OCI-LY1 (cell line): Measurements from ENCODE around the gene MAD1L1.

Experiments
- EZH2 ChIP-seq: fragments of 200-600 bp; sonication (generic), shearing (Covaris generic); IDR thresholded peaks from 2 replicates; pipeline ENCODE4 v1.8.0; 2017; ENCODE audit warnings: borderline replicate concordance, mixed run types, mild to moderate bottlenecking, antibody characterized with exemption, low read length, moderate library complexity, mixed read lengths
- TF ChIP-seq, protein P1 (sequence below): fragments of 200-600 bp; sonication (generic), shearing (Covaris generic); IDR thresholded peaks from 2 replicates; pipeline ENCODE4 v1.5.1; 2017; ENCODE audit warnings: mild to moderate bottlenecking, antibody characterized with exemption, low read length, moderate library complexity, mixed read lengths

DNA sequence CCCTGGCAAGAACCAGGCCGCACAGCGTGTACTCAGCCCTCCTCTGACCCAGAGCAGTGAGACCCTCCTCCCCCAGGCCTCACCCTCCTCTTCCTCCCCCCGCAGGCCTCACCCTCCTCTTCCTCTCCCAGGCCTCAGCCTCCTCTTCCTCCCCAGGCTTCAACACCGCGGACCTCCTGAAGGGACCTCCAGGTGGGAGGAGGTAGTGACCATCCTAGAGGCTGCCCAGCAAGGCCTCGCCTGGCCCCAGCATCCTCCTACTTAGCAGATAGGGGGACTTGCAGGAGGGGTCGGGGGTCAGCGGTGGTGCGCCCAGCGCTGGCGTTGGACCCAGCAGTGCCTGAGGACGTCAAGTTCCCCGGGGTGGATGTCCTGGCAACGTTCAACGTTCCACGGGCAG lies 291.9 kb downstream of the MAD1L1 start:
- TF ChIP-seq, protein P1, sequence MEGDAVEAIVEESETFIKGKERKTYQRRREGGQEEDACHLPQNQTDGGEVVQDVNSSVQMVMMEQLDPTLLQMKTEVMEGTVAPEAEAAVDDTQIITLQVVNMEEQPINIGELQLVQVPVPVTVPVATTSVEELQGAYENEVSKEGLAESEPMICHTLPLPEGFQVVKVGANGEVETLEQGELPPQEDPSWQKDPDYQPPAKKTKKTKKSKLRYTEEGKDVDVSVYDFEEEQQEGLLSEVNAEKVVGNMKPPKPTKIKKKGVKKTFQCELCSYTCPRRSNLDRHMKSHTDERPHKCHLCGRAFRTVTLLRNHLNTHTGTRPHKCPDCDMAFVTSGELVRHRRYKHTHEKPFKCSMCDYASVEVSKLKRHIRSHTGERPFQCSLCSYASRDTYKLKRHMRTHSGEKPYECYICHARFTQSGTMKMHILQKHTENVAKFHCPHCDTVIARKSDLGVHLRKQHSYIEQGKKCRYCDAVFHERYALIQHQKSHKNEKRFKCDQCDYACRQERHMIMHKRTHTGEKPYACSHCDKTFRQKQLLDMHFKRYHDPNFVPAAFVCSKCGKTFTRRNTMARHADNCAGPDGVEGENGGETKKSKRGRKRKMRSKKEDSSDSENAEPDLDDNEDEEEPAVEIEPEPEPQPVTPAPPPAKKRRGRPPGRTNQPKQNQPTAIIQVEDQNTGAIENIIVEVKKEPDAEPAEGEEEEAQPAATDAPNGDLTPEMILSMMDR: no peak
- no peak for TF ChIP-seq EZH2
